Ovary (tissue), 3 donors: ENCODE data around the gene BMP3.

ENCODE experiments used
- CTCF ChIP-seq, 3 donors: fragments of 450-650 bp in 2 of 3; fragments of 200-600 bp in 1 of 3; IDR thresholded peaks; one replicate each; pipeline versions ENCODE4 v1.5.1 to v1.8.0; 2016 to 2022; ENCODE audit warnings: antibody characterized with exemption in 3 of 3, mild to moderate bottlenecking in 1 of 3
- EP300 ChIP-seq: sonication (generic); formaldehyde crosslinking; IDR thresholded peaks from one replicate; pipeline ENCODE4 v1.6.1; 2017; ENCODE audit warnings: antibody characterized with exemption
- POLR2A ChIP-seq: fragments of 450-650 bp; IDR thresholded peaks from one replicate; pipeline ENCODE4 v1.6.1; 2017; ENCODE audit warnings: antibody characterized with exemption, mild to moderate bottlenecking, moderate library complexity
- donor health status: DM: no; HTN: no; CAD: no.

DNA sequence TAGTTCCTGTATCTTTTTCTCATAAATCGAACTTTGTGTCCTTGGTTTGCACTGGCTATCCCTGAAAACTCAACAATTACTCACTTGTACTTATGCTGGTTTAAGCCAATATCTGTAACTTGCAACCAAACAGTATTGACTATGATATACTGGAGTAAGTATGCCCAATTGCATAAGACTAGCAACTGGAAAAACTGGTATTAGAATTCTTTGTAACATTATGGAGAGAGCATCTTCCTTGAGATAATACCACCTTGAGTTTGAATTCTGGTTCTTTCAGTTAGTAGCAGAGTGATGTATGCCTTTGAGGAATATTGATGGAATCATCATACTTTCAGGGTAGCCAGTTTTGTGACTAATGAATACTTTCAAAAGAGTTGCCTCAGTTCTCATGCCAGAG, 28.1 kb downstream of the BMP3 start:
- TF ChIP-seq CTCF (IDR thresholded peaks at IDR 0.05) = no peak
- no peak for TF ChIP-seq POLR2A
- TF ChIP-seq EP300 = no peak
